Measurements from ENCODE around the gene RNF130.

Gene RNF130

GRCh38 chr5:180114304-180115003 lies 42.9 kb upstream of the RNF130 start:
- no peaks in the 10 kb centered on the region for H3K9me3 ChIP-seq (ENCODE audit: control insufficient read depth, low read length)
- no peak overlapping the region for H3K4me3 ChIP-seq (ENCODE audit: extremely low read depth, insufficient read depth, low read length, poor library complexity, severe bottlenecking)

GRCh38 chr5:180113660-180114303 lies 42.2 kb upstream of the RNF130 start:
- H3K4me3 ChIP-seq (ENCODE audit: extremely low read depth, insufficient read depth, low read length, poor library complexity, severe bottlenecking) = no peak overlapping the region
- H3K4me1 ChIP-seq (ENCODE audit: control insufficient read depth, insufficient read depth, low read length, poor library complexity, severe bottlenecking) = peaks cover 6% of the 10 kb centered on the region
- H3K27ac ChIP-seq (ENCODE audit: low read depth, low read length, severe bottlenecking) = no peak overlapping the region
- H3K9me3 ChIP-seq (ENCODE audit: control insufficient read depth, low read length) = peaks cover under 1% of the 10 kb centered on the region
- 91 to 92% methylated on average over 20 of the region's 23 CpGs for WGBS, 2 experiments (ENCODE audit: insufficient coverage in 2 of 2)
- H3K36me3 ChIP-seq (ENCODE audit: control insufficient read depth, insufficient read depth, low read length) = no peaks in the 10 kb centered on the region

More at GRCh38 chr5:180114304-180115003, 42.9 kb upstream of the RNF130 start:
- no peaks in the 10 kb centered on the region for H3K36me3 ChIP-seq (ENCODE audit: control insufficient read depth, insufficient read depth, low read length)
- WGBS, 2 experiments (ENCODE audit: insufficient coverage in 2 of 2) = 92 to 93% methylated on average over 22 to 23 of the region's 23 CpGs
- H3K4me1 ChIP-seq (ENCODE audit: control insufficient read depth, insufficient read depth, low read length, poor library complexity, severe bottlenecking) = peaks cover 6% of the 10 kb centered on the region
- H3K27ac ChIP-seq (ENCODE audit: low read depth, low read length, severe bottlenecking) = no peak overlapping the region

- peaks cover 6% of the 10 kb centered on the region for H3K4me1 ChIP-seq (ENCODE audit: control insufficient read depth, insufficient read depth, low read length, poor library complexity, severe bottlenecking)
- H3K27ac ChIP-seq (ENCODE audit: low read depth, low read length, severe bottlenecking) = no peak overlapping the region
- H3K36me3 ChIP-seq (ENCODE audit: control insufficient read depth, insufficient read depth, low read length) = no peaks in the 10 kb centered on the region
- 86 to 92% methylated on average over 12 of the region's 15 CpGs for WGBS, 2 experiments (ENCODE audit: insufficient coverage in 2 of 2)
- H3K9me3 ChIP-seq (ENCODE audit: control insufficient read depth, low read length) = peaks cover 13% of the 10 kb centered on the region
- H3K4me3 ChIP-seq (ENCODE audit: extremely low read depth, insufficient read depth, low read length, poor library complexity, severe bottlenecking) = no peak overlapping the region
Measured at GRCh38 chr5:180112181-180112861, 40.8 kb upstream of the RNF130 start.

- Histone ChIP-seq H3K4me1 (ENCODE audit: control insufficient read depth, insufficient read depth, low read length, poor library complexity, severe bottlenecking) (peaks cover 4% of the 10 kb centered on the region), H3K36me3 (ENCODE audit: control insufficient read depth, insufficient read depth, low read length) (no peaks in the 10 kb centered on the region), H3K27ac (ENCODE audit: low read depth, low read length, severe bottlenecking) (no peak overlapping the region), H3K4me3 (ENCODE audit: extremely low read depth, insufficient read depth, low read length, poor library complexity, severe bottlenecking) (no peak overlapping the region), H3K9me3 (ENCODE audit: control insufficient read depth, low read length) (peaks cover 18% of the 10 kb centered on the region)
- WGBS, 2 experiments (ENCODE audit: insufficient coverage in 2 of 2) = 94 to 98% methylated on average over 4 to 7 of the region's 7 CpGs
Measured at GRCh38 chr5:180111273-180112002, 39.9 kb upstream of the RNF130 start.

GRCh38 chr5:180109920-180110319 lies 38.4 kb upstream of the RNF130 start:
- WGBS, 2 experiments (ENCODE audit: insufficient coverage in 2 of 2) = 78 to 90% methylated on average over 5 to 7 of the region's 9 CpGs
- Histone ChIP-seq H3K4me1 (ENCODE audit: control insufficient read depth, insufficient read depth, low read length, poor library complexity, severe bottlenecking) (no peaks in the 10 kb centered on the region), H3K9me3 (ENCODE audit: control insufficient read depth, low read length) (peaks cover 26% of the 10 kb centered on the region), H3K4me3 (ENCODE audit: extremely low read depth, insufficient read depth, low read length, poor library complexity, severe bottlenecking) (no peak overlapping the region), H3K27ac (ENCODE audit: low read depth, low read length, severe bottlenecking) (no peak overlapping the region), H3K36me3 (ENCODE audit: control insufficient read depth, insufficient read depth, low read length) (no peaks in the 10 kb centered on the region)

- Histone ChIP-seq H3K4me3 (ENCODE audit: extremely low read depth, insufficient read depth, low read length, poor library complexity, severe bottlenecking) (no peak overlapping the region), H3K27ac (ENCODE audit: low read depth, low read length, severe bottlenecking) (no peak overlapping the region), H3K36me3 (ENCODE audit: control insufficient read depth, insufficient read depth, low read length) (no peaks in the 10 kb centered on the region), H3K4me1 (ENCODE audit: control insufficient read depth, insufficient read depth, low read length, poor library complexity, severe bottlenecking) (no peaks in the 10 kb centered on the region), H3K9me3 (ENCODE audit: control insufficient read depth, low read length) (peaks cover 26% of the 10 kb centered on the region)
- no CpG with 5 or more reads among the region's 1 CpG for WGBS, 2 experiments (ENCODE audit: insufficient coverage in 2 of 2)
Measured at GRCh38 chr5:180107005-180107404, 35.4 kb upstream of the RNF130 start.

GRCh38 chr5:180105827-180106312 lies 34.3 kb upstream of the RNF130 start:
- peaks cover 26% of the 10 kb centered on the region for H3K9me3 ChIP-seq (ENCODE audit: control insufficient read depth, low read length)
- H3K36me3 ChIP-seq (ENCODE audit: control insufficient read depth, insufficient read depth, low read length) = no peaks in the 10 kb centered on the region
- no peak overlapping the region for H3K4me3 ChIP-seq (ENCODE audit: extremely low read depth, insufficient read depth, low read length, poor library complexity, severe bottlenecking)
- no peaks in the 10 kb centered on the region for H3K4me1 ChIP-seq (ENCODE audit: control insufficient read depth, insufficient read depth, low read length, poor library complexity, severe bottlenecking)
- no peak overlapping the region for H3K27ac ChIP-seq (ENCODE audit: low read depth, low read length, severe bottlenecking)
- 71 to 82% methylated on average over 1 to 3 of the region's 5 CpGs for whole genome bisulfite sequencing, 2 experiments (ENCODE audit: insufficient coverage in 2 of 2)

- WGBS, 2 experiments (ENCODE audit: insufficient coverage in 2 of 2) = 82 to 100% methylated on average over 2 to 3 of the region's 3 CpGs
- no peak overlapping the region for H3K27ac ChIP-seq (ENCODE audit: low read depth, low read length, severe bottlenecking)
- no peaks in the 10 kb centered on the region for H3K4me1 ChIP-seq (ENCODE audit: control insufficient read depth, insufficient read depth, low read length, poor library complexity, severe bottlenecking)
- no peaks in the 10 kb centered on the region for H3K36me3 ChIP-seq (ENCODE audit: control insufficient read depth, insufficient read depth, low read length)
- no peak overlapping the region for H3K4me3 ChIP-seq (ENCODE audit: extremely low read depth, insufficient read depth, low read length, poor library complexity, severe bottlenecking)
- H3K9me3 ChIP-seq (ENCODE audit: control insufficient read depth, low read length) = peaks cover 26% of the 10 kb centered on the region
Measured at GRCh38 chr5:180104168-180104530, 32.6 kb upstream of the RNF130 start.

- 100% methylated on average over 1 of the region's 6 CpGs; no CpG with 5 or more reads in 1 of the 2 experiments for WGBS, 2 experiments (ENCODE audit: insufficient coverage in 2 of 2)
- no peaks in the 10 kb centered on the region for H3K4me1 ChIP-seq (ENCODE audit: control insufficient read depth, insufficient read depth, low read length, poor library complexity, severe bottlenecking)
Measured at GRCh38 chr5:180103487-180104167, 32.1 kb upstream of the RNF130 start.

GRCh38 chr5:180102636-180103035 lies 31.1 kb upstream of the RNF130 start:
- 80 to 94% methylated on average over 6 to 9 of the region's 9 CpGs for WGBS, 2 experiments (ENCODE audit: insufficient coverage in 2 of 2)
- H3K9me3 ChIP-seq (ENCODE audit: control insufficient read depth, low read length) = peaks cover 16% of the 10 kb centered on the region
- no peaks in the 10 kb centered on the region for H3K36me3 ChIP-seq (ENCODE audit: control insufficient read depth, insufficient read depth, low read length)
- H3K4me1 ChIP-seq (ENCODE audit: control insufficient read depth, insufficient read depth, low read length, poor library complexity, severe bottlenecking) = no peaks in the 10 kb centered on the region
- H3K27ac ChIP-seq (ENCODE audit: low read depth, low read length, severe bottlenecking) = no peak overlapping the region
- no peak overlapping the region for H3K4me3 ChIP-seq (ENCODE audit: extremely low read depth, insufficient read depth, low read length, poor library complexity, severe bottlenecking)

More at GRCh38 chr5:180103487-180104167, 32.1 kb upstream of the RNF130 start:
- no peak overlapping the region for H3K27ac ChIP-seq (ENCODE audit: low read depth, low read length, severe bottlenecking)
- peaks cover 24% of the 10 kb centered on the region for H3K9me3 ChIP-seq (ENCODE audit: control insufficient read depth, low read length)
- no peak overlapping the region for H3K4me3 ChIP-seq (ENCODE audit: extremely low read depth, insufficient read depth, low read length, poor library complexity, severe bottlenecking)
- no peaks in the 10 kb centered on the region for H3K36me3 ChIP-seq (ENCODE audit: control insufficient read depth, insufficient read depth, low read length)
